Neural cell (in vitro differentiated cells): ENCODE measurements around the gene NTN5. TPM values are rescaled to one million over a fixed set of nuclear protein-coding genes. Genes with fewer than 3 reads are reported as not detected.

ENCODE experiments used
- H2AFZ ChIP-seq: fragments of 200-600, 300-800 bp; sonication (generic), shearing (Covaris generic); 2 replicates; pipeline ENCODE4 v1.6.0; 2014; ENCODE audit warnings: low read depth, mild to moderate bottlenecking, antibody characterized with exemption, low read length, moderate library complexity
- H3F3A ChIP-seq: fragments of 200-600 bp; shearing (Covaris generic); 2 replicates; pipeline ENCODE4 v1.6.1; 2016; ENCODE audit warnings: mild to moderate bottlenecking, moderate library complexity, mixed read lengths, antibody characterized with exemption, low read length; ENCODE audit not compliant: insufficient read depth, poor library complexity, severe bottlenecking
- H3K27ac ChIP-seq: fragments of 200-600, 300-800 bp; sonication (generic), shearing (Covaris generic); 2 replicates; pipeline ENCODE4 v1.5.1; 2014; ENCODE audit warnings: mild to moderate bottlenecking, low read length, moderate library complexity
- H3K27me3 ChIP-seq: fragments of 300-800, 200-600 bp; sonication (generic), shearing (Covaris generic); 2 replicates; pipeline ENCODE4 v1.6.0; 2014; ENCODE audit warnings: mild to moderate bottlenecking, low read depth, low read length, moderate library complexity; ENCODE audit not compliant: insufficient read depth
- H3K36me3 ChIP-seq: fragments of 300-800, 200-600 bp; sonication (generic), shearing (Covaris generic); 2 replicates; pipeline ENCODE4 v1.5.1; 2014; ENCODE audit warnings: mild to moderate bottlenecking, antibody characterized with exemption, low read length, moderate library complexity; ENCODE audit not compliant: insufficient read depth
- H3K4me2 ChIP-seq: fragments of 300-800, 200-600 bp; sonication (generic), shearing (Covaris generic); 2 replicates; pipeline ENCODE4 v1.6.0; 2014; ENCODE audit warnings: mild to moderate bottlenecking, low read length
- H3K4me3 ChIP-seq: fragments of 300-800, 200-600 bp; sonication (generic), shearing (Covaris generic); 2 replicates; pipeline ENCODE4 v1.5.1; 2014; ENCODE audit warnings: mild to moderate bottlenecking, low read length, moderate library complexity
- H3K79me2 ChIP-seq: fragments of 200-600 bp; shearing (Covaris generic); replicated peaks from 2 replicates; pipeline ENCODE4 v1.6.0; 2014; ENCODE audit warnings: mild to moderate bottlenecking, low read length, moderate library complexity; ENCODE audit not compliant: insufficient read depth
- H3K9ac ChIP-seq: fragments of 300-800, 200-600 bp; sonication (generic), shearing (Covaris generic); 2 replicates; pipeline ENCODE4 v1.6.1; 2016; ENCODE audit warnings: mild to moderate bottlenecking, low read length, mixed read lengths
- H3K9me2 ChIP-seq: fragments of 200-600 bp; shearing (Covaris generic); 2 replicates; pipeline ENCODE4 v1.6.1; 2016; ENCODE audit warnings: mild to moderate bottlenecking, low read length, mixed read lengths; ENCODE audit not compliant: insufficient read depth
- H3K9me3 ChIP-seq: fragments of 200-600, 300-800 bp; sonication (generic), shearing (Covaris generic); 2 replicates; pipeline ENCODE4 v1.6.1; 2016; ENCODE audit warnings: mild to moderate bottlenecking, mixed run types, low read length, moderate library complexity, mixed read lengths
- H4K20me1 ChIP-seq: fragments of 200-600 bp; shearing (Covaris generic); 2 replicates; pipeline ENCODE4 v1.6.1; 2016; ENCODE audit warnings: mild to moderate bottlenecking, mixed run types; ENCODE audit not compliant: insufficient read depth
- CTCF ChIP-seq: fragments of 450-650 bp; IDR thresholded peaks from 2 replicates; pipeline ENCODE4 v1.5.1; 2014; ENCODE audit warnings: antibody characterized with exemption, mild to moderate bottlenecking, moderate library complexity; ENCODE audit not compliant: poor library complexity, severe bottlenecking
- EP300 ChIP-seq: fragments of 450-650 bp; conservative IDR thresholded peaks from 2 replicates; pipeline ENCODE4 v1.6.1; 2014; ENCODE audit warnings: antibody characterized with exemption, mild to moderate bottlenecking, moderate library complexity; ENCODE audit not compliant: poor library complexity, severe bottlenecking
- EZH2 ChIP-seq: fragments of 200-600, 300-800 bp; shearing (Covaris generic), sonication (generic); IDR thresholded peaks from 2 replicates; pipeline ENCODE4 v1.6.1; 2014; ENCODE audit warnings: antibody characterized with exemption, low read length, borderline replicate concordance, mild to moderate bottlenecking; ENCODE audit not compliant: insufficient read depth, poor library complexity, severe bottlenecking
- MXI1 ChIP-seq: fragments of 450-650 bp; conservative IDR thresholded peaks from 2 replicates; pipeline ENCODE4 v1.6.1; 2014; ENCODE audit warnings: antibody characterized with exemption, mild to moderate bottlenecking; ENCODE audit not compliant: poor library complexity, severe bottlenecking
- POLR2AphosphoS5 ChIP-seq: IDR thresholded peaks from 2 replicates; pipeline ENCODE4 v1.6.1; 2012
- RAD21 ChIP-seq: fragments of 450-650 bp; conservative IDR thresholded peaks from 2 replicates; pipeline ENCODE4 v1.6.1; 2014; ENCODE audit warnings: antibody characterized with exemption, mild to moderate bottlenecking, moderate library complexity
- REST ChIP-seq: IDR thresholded peaks from 2 replicates; pipeline ENCODE4 v1.6.1; 2012; ENCODE audit warnings: borderline replicate concordance
- SMC3 ChIP-seq: fragments of 450-650 bp; conservative IDR thresholded peaks from 2 replicates; pipeline ENCODE4 v1.6.1; 2014; ENCODE audit warnings: antibody characterized with exemption, mild to moderate bottlenecking, moderate library complexity; ENCODE audit not compliant: poor library complexity
- TAF1 ChIP-seq: IDR thresholded peaks from 2 replicates; pipeline ENCODE4 v1.6.1; 2012; ENCODE audit warnings: low read depth
- polyA plus RNA-seq: library from polyadenylated mRNA; depleted of rRNA; stranded (reverse); fragments of >200 nt; gene quantifications from 2 replicates; pipeline ENCODE4 v1.2.3, GENCODE V29; 2014

NTN5 gene
- polyA plus RNA-seq, 1 donor from 2014 or later = not detected

GRCh38 chr19:48703316-48703715 lies 30.5 kb upstream of the NTN5 start:
- Histone ChIP-seq H4K20me1 (no peaks in the 10 kb centered on the region), H3F3A (no peaks in the 10 kb centered on the region), H3K4me3 (no peak overlapping the region)

GRCh38 chr19:48702701-48703100 lies 29.9 kb upstream of the NTN5 start:
- Histone ChIP-seq H2AFZ (no peak overlapping the region), H3K4me2 (no peak overlapping the region), H3K79me2 (no peaks in the 10 kb centered on the region), H3K9me2 (no peaks in the 10 kb centered on the region), H3K27me3 (no peaks in the 10 kb centered on the region), H3K4me3 (no peak overlapping the region), H3F3A (no peaks in the 10 kb centered on the region), H3K9ac (no peak overlapping the region), H3K27ac (no peak overlapping the region), H3K9me3 (no peaks in the 10 kb centered on the region), H4K20me1 (no peaks in the 10 kb centered on the region), H3K36me3 (no peaks in the 10 kb centered on the region)
- TF ChIP-seq CTCF = no peak
- no peak for TF ChIP-seq EZH2
- TF ChIP-seq POLR2AphosphoS5 = no peak
- TF ChIP-seq MXI1 = no peak
- TF ChIP-seq TAF1 = no peak
- no peak for TF ChIP-seq REST
- TF ChIP-seq EP300 = no peak

More at GRCh38 chr19:48703316-48703715, 30.5 kb upstream of the NTN5 start:
- no peaks in the 10 kb centered on the region for H3K36me3 ChIP-seq
- no peaks in the 10 kb centered on the region for H3K27me3 ChIP-seq
- H3K9me3 ChIP-seq = no peaks in the 10 kb centered on the region
- no peaks in the 10 kb centered on the region for H3K79me2 ChIP-seq
- no peaks in the 10 kb centered on the region for H3K9me2 ChIP-seq
- H3K4me2 ChIP-seq = no peak overlapping the region
- H3K9ac ChIP-seq = no peak overlapping the region
- H2AFZ ChIP-seq = no peak overlapping the region
- TF ChIP-seq REST (no peak), EZH2 (no peak), POLR2AphosphoS5 (no peak), EP300 (no peak), SMC3 (no peak), CTCF (no peak), TAF1 (no peak), RAD21 (no peak), MXI1 (no peak)
- H3K27ac ChIP-seq = no peak overlapping the region
